DND-41 (cell line): ENCODE measurements around the gene MYCBP2.

Experiments
- EZH2 ChIP-seq: IDR thresholded peaks from 3 replicates; pipeline ENCODE4 v1.6.1; 2012; ENCODE audit warnings: borderline replicate concordance, low read depth, mild to moderate bottlenecking, moderate library complexity, low read length, inconsistent platforms; ENCODE audit not compliant: severe bottlenecking
- TF ChIP-seq, protein P1 (sequence below): IDR thresholded peaks from 2 replicates; pipeline ENCODE4 v1.5.1; 2012; ENCODE audit warnings: borderline replicate concordance, low read length, moderate library complexity, mild to moderate bottlenecking; ENCODE audit not compliant: poor library complexity, severe bottlenecking; ENCODE audit errors: extremely low read depth

- no peak for TF ChIP-seq EZH2
- TF ChIP-seq, protein P1, sequence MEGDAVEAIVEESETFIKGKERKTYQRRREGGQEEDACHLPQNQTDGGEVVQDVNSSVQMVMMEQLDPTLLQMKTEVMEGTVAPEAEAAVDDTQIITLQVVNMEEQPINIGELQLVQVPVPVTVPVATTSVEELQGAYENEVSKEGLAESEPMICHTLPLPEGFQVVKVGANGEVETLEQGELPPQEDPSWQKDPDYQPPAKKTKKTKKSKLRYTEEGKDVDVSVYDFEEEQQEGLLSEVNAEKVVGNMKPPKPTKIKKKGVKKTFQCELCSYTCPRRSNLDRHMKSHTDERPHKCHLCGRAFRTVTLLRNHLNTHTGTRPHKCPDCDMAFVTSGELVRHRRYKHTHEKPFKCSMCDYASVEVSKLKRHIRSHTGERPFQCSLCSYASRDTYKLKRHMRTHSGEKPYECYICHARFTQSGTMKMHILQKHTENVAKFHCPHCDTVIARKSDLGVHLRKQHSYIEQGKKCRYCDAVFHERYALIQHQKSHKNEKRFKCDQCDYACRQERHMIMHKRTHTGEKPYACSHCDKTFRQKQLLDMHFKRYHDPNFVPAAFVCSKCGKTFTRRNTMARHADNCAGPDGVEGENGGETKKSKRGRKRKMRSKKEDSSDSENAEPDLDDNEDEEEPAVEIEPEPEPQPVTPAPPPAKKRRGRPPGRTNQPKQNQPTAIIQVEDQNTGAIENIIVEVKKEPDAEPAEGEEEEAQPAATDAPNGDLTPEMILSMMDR, result no peak
These were observed 6.7 kb upstream of the MYCBP2 start for GRCh38 chr13:77333594-77333993.
